ENCODE results near the gene CASP7.

GRCh38 chr10:113775686-113776294 lies 96.1 kb downstream of the CASP7 start:
- no peak for TF ChIP-seq CTCF (IDR thresholded peaks at IDR 0.05)
- TF ChIP-seq POLR2A (IDR thresholded peaks at IDR 0.05): no peak
- no peak for TF ChIP-seq POLR2AphosphoS5 (IDR thresholded peaks at IDR 0.05)
